DND-41 (cell line): ENCODE results near the gene HMG20A.

ENCODE experiments used
- ATAC-seq: fragments of 200-7000 bp; cut with Tn5 transposase; 3 replicates; pipeline ENCODE4 v1.9.1; 2021; ENCODE audit warnings: low read depth; ENCODE audit not compliant: insufficient read depth
- DNase-seq: peaks from one replicate; pipeline ENCODE4 v3.0.0-alpha.2; 2020
- H2AFZ ChIP-seq: 2 replicates; pipeline ENCODE4 v1.6.0; 2012; ENCODE audit warnings: low read depth, low read length
- H3K27ac ChIP-seq: 2 replicates; pipeline ENCODE4 v1.5.1; 2012; ENCODE audit warnings: low read length, inconsistent platforms
- H3K27me3 ChIP-seq: fragments of 200-600 bp; sonication (generic); 2 replicates; pipeline ENCODE4 v1.6.0; 2012; ENCODE audit warnings: low read length, mild to moderate bottlenecking, inconsistent platforms; ENCODE audit not compliant: insufficient read depth, poor library complexity
- H3K36me3 ChIP-seq: 2 replicates; pipeline ENCODE4 v1.5.1; 2012; ENCODE audit warnings: low read length, inconsistent platforms; ENCODE audit not compliant: insufficient read depth
- H3K4me1 ChIP-seq: 2 replicates; pipeline ENCODE4 v1.5.1; 2012; ENCODE audit warnings: mild to moderate bottlenecking, low read length; ENCODE audit not compliant: insufficient read depth
- H3K4me2 ChIP-seq: 2 replicates; pipeline ENCODE4 v1.6.0; 2012; ENCODE audit warnings: mild to moderate bottlenecking, moderate library complexity, low read length, inconsistent platforms; ENCODE audit not compliant: insufficient read depth
- H3K4me3 ChIP-seq, 2 experiments: fragments of 200-600 bp in 1 of 2; shearing (Covaris generic) in 1 of 2; 2 replicates each; pipeline ENCODE4 v1.5.1; 2012 to 2016; ENCODE audit warnings: inconsistent platforms in 2 of 2, low read length in 2 of 2, mild to moderate bottlenecking in 2 of 2, low read depth in 1 of 2, moderate library complexity in 1 of 2
- H3K79me2 ChIP-seq: 2 replicates; pipeline ENCODE4 v1.6.0; 2012; ENCODE audit warnings: low read length, inconsistent platforms; ENCODE audit not compliant: insufficient read depth
- H3K9ac ChIP-seq: 2 replicates; pipeline ENCODE4 v1.6.0; 2012; ENCODE audit warnings: low read depth, mild to moderate bottlenecking, inconsistent platforms, low read length, moderate library complexity
- H3K9me3 ChIP-seq: 2 replicates; pipeline ENCODE4 v1.5.1; 2012; ENCODE audit warnings: low read length, moderate library complexity, mild to moderate bottlenecking, inconsistent platforms; ENCODE audit not compliant: insufficient read depth, severe bottlenecking
- H4K20me1 ChIP-seq: 2 replicates; pipeline ENCODE4 v1.6.0; 2012; ENCODE audit warnings: low read length; ENCODE audit not compliant: insufficient read depth
- EZH2 ChIP-seq: IDR thresholded peaks from 3 replicates; pipeline ENCODE4 v1.6.1; 2012; ENCODE audit warnings: borderline replicate concordance, low read depth, mild to moderate bottlenecking, moderate library complexity, low read length, inconsistent platforms; ENCODE audit not compliant: severe bottlenecking
- TF ChIP-seq, protein P1 (sequence below): IDR thresholded peaks from 2 replicates; pipeline ENCODE4 v1.5.1; 2012; ENCODE audit warnings: borderline replicate concordance, low read length, moderate library complexity, mild to moderate bottlenecking; ENCODE audit not compliant: poor library complexity, severe bottlenecking; ENCODE audit errors: extremely low read depth

HMG20A gene

DNA sequence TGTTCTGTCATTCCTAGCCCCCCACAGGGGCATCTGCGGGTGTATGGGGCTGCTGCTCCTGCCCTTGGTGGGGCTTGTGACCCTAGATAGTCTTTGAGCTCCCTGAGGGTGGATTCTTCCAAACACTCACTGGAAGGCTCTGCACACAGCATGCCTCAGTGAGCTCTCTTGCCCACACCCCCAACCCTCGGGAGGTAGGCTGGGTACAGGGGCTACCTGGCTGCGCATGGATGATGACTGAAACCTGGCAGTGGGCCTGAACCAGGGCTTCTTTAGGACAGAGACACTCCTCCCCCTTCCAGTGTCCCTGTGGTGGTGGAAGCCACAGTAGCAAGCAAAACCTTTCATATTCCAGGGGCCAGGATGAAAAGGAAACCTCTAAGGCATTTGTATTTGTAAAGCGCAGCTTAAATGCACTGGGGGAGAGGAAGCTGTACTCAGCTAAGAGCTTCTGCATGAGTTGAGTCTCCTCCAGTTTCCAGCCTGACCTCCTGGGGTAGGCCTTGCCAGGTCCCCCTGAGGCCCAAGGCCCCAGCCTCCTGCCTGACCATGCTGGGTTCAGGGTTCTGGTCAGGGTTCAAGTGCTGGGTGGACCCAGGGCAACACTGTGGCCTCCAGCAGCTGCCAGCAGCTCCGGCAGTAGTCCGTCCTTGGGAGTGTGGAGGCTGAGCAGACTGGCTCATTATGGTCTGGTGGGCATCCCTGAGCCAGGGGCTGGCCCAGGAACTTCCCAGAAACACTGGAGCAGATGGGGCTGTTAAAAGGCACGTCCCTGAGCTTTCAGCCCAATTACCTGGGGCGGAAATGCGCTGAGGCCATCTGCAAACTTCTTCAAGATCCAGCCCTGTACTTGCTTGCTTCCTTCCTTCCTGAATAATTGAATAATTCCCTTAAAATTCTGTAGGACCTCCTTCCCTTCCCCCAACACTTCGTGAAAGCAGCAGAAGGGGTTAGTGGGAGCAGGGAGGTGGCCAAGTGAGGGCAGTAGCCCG lies 89.7 kb downstream of the HMG20A start:
- H3K4me2 ChIP-seq, result no peak overlapping the region
- no peak overlapping the region for H3K9ac ChIP-seq
- DNase-seq (no peak), ATAC-seq (no peak)
- H3K4me1 ChIP-seq, result 0 out of 2 replicates have a peak, but pooled peaks cover 3% of the 10 kb centered on the region
- no peak overlapping the region for H3K27ac ChIP-seq
- no peaks in the 10 kb centered on the region for H4K20me1 ChIP-seq
- H2AFZ ChIP-seq, result no peak overlapping the region
- H3K79me2 ChIP-seq, result no peaks in the 10 kb centered on the region
- no peaks in the 10 kb centered on the region for H3K9me3 ChIP-seq
- no peaks in the 10 kb centered on the region for H3K27me3 ChIP-seq
- no peaks in the 10 kb centered on the region for H3K36me3 ChIP-seq
- no peak for TF ChIP-seq EZH2
- TF ChIP-seq, protein P1, sequence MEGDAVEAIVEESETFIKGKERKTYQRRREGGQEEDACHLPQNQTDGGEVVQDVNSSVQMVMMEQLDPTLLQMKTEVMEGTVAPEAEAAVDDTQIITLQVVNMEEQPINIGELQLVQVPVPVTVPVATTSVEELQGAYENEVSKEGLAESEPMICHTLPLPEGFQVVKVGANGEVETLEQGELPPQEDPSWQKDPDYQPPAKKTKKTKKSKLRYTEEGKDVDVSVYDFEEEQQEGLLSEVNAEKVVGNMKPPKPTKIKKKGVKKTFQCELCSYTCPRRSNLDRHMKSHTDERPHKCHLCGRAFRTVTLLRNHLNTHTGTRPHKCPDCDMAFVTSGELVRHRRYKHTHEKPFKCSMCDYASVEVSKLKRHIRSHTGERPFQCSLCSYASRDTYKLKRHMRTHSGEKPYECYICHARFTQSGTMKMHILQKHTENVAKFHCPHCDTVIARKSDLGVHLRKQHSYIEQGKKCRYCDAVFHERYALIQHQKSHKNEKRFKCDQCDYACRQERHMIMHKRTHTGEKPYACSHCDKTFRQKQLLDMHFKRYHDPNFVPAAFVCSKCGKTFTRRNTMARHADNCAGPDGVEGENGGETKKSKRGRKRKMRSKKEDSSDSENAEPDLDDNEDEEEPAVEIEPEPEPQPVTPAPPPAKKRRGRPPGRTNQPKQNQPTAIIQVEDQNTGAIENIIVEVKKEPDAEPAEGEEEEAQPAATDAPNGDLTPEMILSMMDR, result no peak
- no peak overlapping the region for H3K4me3 ChIP-seq

- Histone ChIP-seq H3K4me3 (no peak overlapping the region), H3K4me1 (0 out of 2 replicates have a peak, but pooled peaks cover 3% of the 10 kb centered on the region), H3K79me2 (no peaks in the 10 kb centered on the region), H4K20me1 (no peaks in the 10 kb centered on the region), H3K27ac (no peak overlapping the region), H3K4me2 (no peak overlapping the region), H3K9me3 (no peaks in the 10 kb centered on the region), H2AFZ (no peak overlapping the region), H3K36me3 (no peaks in the 10 kb centered on the region), H3K27me3 (no peaks in the 10 kb centered on the region), H3K9ac (no peak overlapping the region)
- no peak for TF ChIP-seq EZH2
- TF ChIP-seq, protein P1, result no peak
- DNase-seq (no peak), ATAC-seq (no peak)
Observed at GRCh38 chr15:77511869-77512268, 91.2 kb downstream of the HMG20A start.

- ATAC-seq, result no peak
- no peak for TF ChIP-seq EZH2
- TF ChIP-seq, protein P1, result no peak
- Histone ChIP-seq H3K27ac (no peak overlapping the region), H3K9me3 (no peaks in the 10 kb centered on the region), H3K36me3 (no peaks in the 10 kb centered on the region), H3K4me3 (no peak overlapping the region), H3K27me3 (no peaks in the 10 kb centered on the region), H3K9ac (no peak overlapping the region), H2AFZ (no peak overlapping the region), H3K4me1 (no peaks in the 10 kb centered on the region), H3K4me2 (no peak overlapping the region), H3K79me2 (no peaks in the 10 kb centered on the region), H4K20me1 (no peaks in the 10 kb centered on the region)
- no peak for DNase-seq
Observed at GRCh38 chr15:77513226-77513625, 92.5 kb downstream of the HMG20A start.
